Liver (tissue), 9 donors: Measurements from ENCODE around the gene RAI2. TPM values are rescaled to one million over a fixed set of nuclear protein-coding genes. Genes with fewer than 3 reads are reported as not detected.

Experiments
- DNase-seq: peaks from one replicate; pipeline ENCODE4 v3.0.0-alpha.2; 2017; ENCODE audit warnings: low spot score
- H3K27ac ChIP-seq, 2 donors: one replicate each; pipeline ENCODE4 v1.7.0; 2013; ENCODE audit warnings: inconsistent platforms in 2 of 2, low read length in 2 of 2, control low read depth in 1 of 2, low read depth in 1 of 2, mild to moderate bottlenecking in 1 of 2
- H3K27me3 ChIP-seq, 4 donors: one replicate each; pipeline versions ENCODE4 v1.6.1 to v1.7.0; 2013; ENCODE audit warnings: low read length in 3 of 4, inconsistent platforms in 1 of 4, mild to moderate bottlenecking in 1 of 4, moderate library complexity in 1 of 4; ENCODE audit not compliant: control insufficient read depth in 4 of 4, insufficient read depth in 4 of 4
- H3K36me3 ChIP-seq, 4 donors: one replicate each; pipeline versions ENCODE4 v1.6.1 to v1.7.0; 2013; ENCODE audit warnings: low read length in 3 of 4, mild to moderate bottlenecking in 3 of 4, low read depth in 1 of 4, moderate library complexity in 1 of 4; ENCODE audit not compliant: control insufficient read depth in 4 of 4, insufficient read depth in 3 of 4
- H3K4me1 ChIP-seq, 4 donors: one replicate each; pipeline versions ENCODE4 v1.6.1 to v1.7.0; 2013; ENCODE audit warnings: low read length in 3 of 4, mild to moderate bottlenecking in 3 of 4, moderate library complexity in 1 of 4; ENCODE audit not compliant: control insufficient read depth in 4 of 4, insufficient read depth in 4 of 4
- H3K4me3 ChIP-seq, 3 donors: one replicate each; pipeline versions ENCODE4 v1.6.1 to v1.7.0; 2013; ENCODE audit warnings: low read length in 3 of 3, control low read depth in 1 of 3, low read depth in 1 of 3, mild to moderate bottlenecking in 1 of 3
- H3K9ac ChIP-seq, 2 donors: one replicate each; pipeline ENCODE4 v1.7.0; 2013; ENCODE audit warnings: low read length in 2 of 2, mild to moderate bottlenecking in 2 of 2, moderate library complexity in 2 of 2, control low read depth in 1 of 2, low read depth in 1 of 2
- H3K9me3 ChIP-seq, 4 donors: one replicate each; pipeline versions ENCODE4 v1.6.1 to v1.7.0; 2013; ENCODE audit warnings: low read length in 3 of 4; ENCODE audit not compliant: control insufficient read depth in 4 of 4
- EGR1 ChIP-seq, 2 donors: IDR thresholded peaks; 2 replicates each; pipeline ENCODE4 v1.6.1; 2016 to 2018; ENCODE audit warnings: antibody characterized with exemption in 2 of 2, low read depth in 2 of 2
- FOXA1 ChIP-seq: IDR thresholded peaks from 2 replicates; pipeline ENCODE4 v1.6.1; 2016; ENCODE audit warnings: antibody characterized with exemption
- FOXA2 ChIP-seq: IDR thresholded peaks from 2 replicates; pipeline ENCODE4 v1.6.1; 2016; ENCODE audit warnings: antibody characterized with exemption
- GABPA ChIP-seq, 2 donors: IDR thresholded peaks in 1 of 2; conservative IDR thresholded peaks in 1 of 2; 2 replicates each; pipeline ENCODE4 v1.6.1; 2016; ENCODE audit warnings: antibody characterized with exemption in 2 of 2, mild to moderate bottlenecking in 1 of 2, moderate library complexity in 1 of 2
- HNF4A ChIP-seq, 2 donors: conservative IDR thresholded peaks; 2 replicates each; pipeline ENCODE4 v1.6.1; 2016; ENCODE audit warnings: antibody characterized with exemption in 2 of 2, mild to moderate bottlenecking in 2 of 2
- HNF4G ChIP-seq: IDR thresholded peaks from 2 replicates; pipeline ENCODE4 v1.6.1; 2016; ENCODE audit warnings: antibody characterized with exemption
- MAX ChIP-seq: IDR thresholded peaks from 2 replicates; pipeline ENCODE4 v1.6.1; 2016; ENCODE audit warnings: antibody characterized with exemption
- NR2F2 ChIP-seq: IDR thresholded peaks from 2 replicates; pipeline ENCODE4 v1.6.1; 2016; ENCODE audit warnings: antibody characterized with exemption
- RAD21 ChIP-seq, 2 donors: IDR thresholded peaks; 2 replicates each; pipeline ENCODE4 v1.6.1; 2016; ENCODE audit warnings: antibody characterized with exemption in 2 of 2, mild to moderate bottlenecking in 2 of 2
- RXRA ChIP-seq, 2 donors: IDR thresholded peaks; 2 replicates each; pipeline ENCODE4 v1.6.1; 2017 to 2018; ENCODE audit warnings: antibody characterized with exemption in 2 of 2, mild to moderate bottlenecking in 1 of 2
- SP1 ChIP-seq: IDR thresholded peaks from 2 replicates; pipeline ENCODE4 v1.6.1; 2018; ENCODE audit warnings: antibody characterized with exemption, mild to moderate bottlenecking
- YY1 ChIP-seq: IDR thresholded peaks from 2 replicates; pipeline ENCODE4 v1.6.1; 2016; ENCODE audit warnings: antibody characterized with exemption, mild to moderate bottlenecking
- WGBS: extraction: QIAGEN DNeasy Blood & Tissue Kit; methylation state at CpG from one replicate; pipeline ENCODE4 v1.1.7; 2013; 5-methylcytosine and 5-hydroxymethylcytosine counted together
- polyA plus RNA-seq, 2 donors: library from polyadenylated mRNA; stranded (reverse) in 1 of 2; unstranded in 1 of 2; fragments of 200-250 nt in 1 of 2; fragments of >200 nt in 1 of 2; fragmentation: Nextera tagmentation in 1 of 2; extraction: Ambion mirVana in 1 of 2; gene quantifications; one replicate each; pipeline versions ENCODE4 v1.2.1 to v1.2.3, GENCODE V29; 2013 to 2015
- total RNA-seq, 2 donors: library from RNA; depleted of rRNA; stranded (reverse); fragments of >200 nt; gene quantifications; one replicate each; pipeline ENCODE4 v1.2.3, GENCODE V29; 2014
- TF ChIP-seq, protein P1 (sequence below): fragments of 150-350 bp; IDR thresholded peaks from 2 replicates; pipeline ENCODE4 v1.5.1; 2017; ENCODE audit warnings: improper control_type of control experiment, low read depth, low read length; ENCODE audit not compliant: missing input control
- TF ChIP-seq, protein P2 (sequence below): IDR thresholded peaks from 2 replicates; pipeline ENCODE4 v1.6.1; 2016; ENCODE audit warnings: antibody characterized with exemption
- TF ChIP-seq, protein P3 (sequence below): IDR thresholded peaks from 2 replicates; pipeline ENCODE4 v1.6.1; 2016; ENCODE audit warnings: antibody characterized with exemption
- donor health status: healthy.
- donor health status: healthy.
- donor health status: healthy.
- donor health status: healthy.
- donor health status: healthy.

RAI2 gene
- total and polyA plus RNA-seq, 4 donors = 0.14 to 1.8 (median 0.97) TPM

DNA sequence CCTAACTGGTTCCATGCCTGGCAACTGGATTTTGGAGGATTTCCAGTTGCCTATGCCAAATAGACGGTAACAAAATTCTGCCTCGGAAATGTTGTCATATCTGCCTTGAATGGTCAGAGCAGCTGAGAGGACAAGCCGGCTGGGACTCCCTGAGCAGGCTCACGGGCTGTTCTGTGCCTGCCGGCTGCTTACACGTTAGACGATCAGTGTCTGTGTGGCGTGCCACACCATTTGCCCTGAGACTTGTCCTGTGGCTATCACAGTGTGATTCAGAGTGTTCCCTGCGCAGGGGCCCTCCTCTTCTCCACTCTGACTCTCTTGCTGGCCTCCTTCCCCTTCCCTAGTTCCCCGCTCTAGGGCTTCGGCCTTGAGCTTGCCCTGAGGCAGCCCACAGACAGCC is 42.4 kb downstream of the RAI2 start:
- TF ChIP-seq MAX (no peak), FOXA2 (no peak), EGR1 (IDR thresholded peaks at IDR 0.05; ENCODE audit: low read depth in 2 of 2) (no peak)
- TF ChIP-seq, protein P1, sequence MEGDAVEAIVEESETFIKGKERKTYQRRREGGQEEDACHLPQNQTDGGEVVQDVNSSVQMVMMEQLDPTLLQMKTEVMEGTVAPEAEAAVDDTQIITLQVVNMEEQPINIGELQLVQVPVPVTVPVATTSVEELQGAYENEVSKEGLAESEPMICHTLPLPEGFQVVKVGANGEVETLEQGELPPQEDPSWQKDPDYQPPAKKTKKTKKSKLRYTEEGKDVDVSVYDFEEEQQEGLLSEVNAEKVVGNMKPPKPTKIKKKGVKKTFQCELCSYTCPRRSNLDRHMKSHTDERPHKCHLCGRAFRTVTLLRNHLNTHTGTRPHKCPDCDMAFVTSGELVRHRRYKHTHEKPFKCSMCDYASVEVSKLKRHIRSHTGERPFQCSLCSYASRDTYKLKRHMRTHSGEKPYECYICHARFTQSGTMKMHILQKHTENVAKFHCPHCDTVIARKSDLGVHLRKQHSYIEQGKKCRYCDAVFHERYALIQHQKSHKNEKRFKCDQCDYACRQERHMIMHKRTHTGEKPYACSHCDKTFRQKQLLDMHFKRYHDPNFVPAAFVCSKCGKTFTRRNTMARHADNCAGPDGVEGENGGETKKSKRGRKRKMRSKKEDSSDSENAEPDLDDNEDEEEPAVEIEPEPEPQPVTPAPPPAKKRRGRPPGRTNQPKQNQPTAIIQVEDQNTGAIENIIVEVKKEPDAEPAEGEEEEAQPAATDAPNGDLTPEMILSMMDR = no peak
- TF ChIP-seq, protein P2, sequence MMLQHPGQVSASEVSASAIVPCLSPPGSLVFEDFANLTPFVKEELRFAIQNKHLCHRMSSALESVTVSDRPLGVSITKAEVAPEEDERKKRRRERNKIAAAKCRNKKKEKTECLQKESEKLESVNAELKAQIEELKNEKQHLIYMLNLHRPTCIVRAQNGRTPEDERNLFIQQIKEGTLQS = no peak
- no peak overlapping the region for H3K9ac ChIP-seq
- H3K4me3 ChIP-seq = no peak overlapping the region
- no peaks in the 10 kb centered on the region for H3K36me3 ChIP-seq
- no peak for DNase-seq
- H3K27me3 ChIP-seq = no peaks in the 10 kb centered on the region
- H3K4me1 ChIP-seq = no peaks in the 10 kb centered on the region
- no peak overlapping the region for H3K27ac ChIP-seq
- WGBS = 87% methylated on average over 11 of the region's 11 CpGs
- no peaks in the 10 kb centered on the region for H3K9me3 ChIP-seq

- H3K4me3 ChIP-seq = no peak overlapping the region
- TF ChIP-seq, protein P3, sequence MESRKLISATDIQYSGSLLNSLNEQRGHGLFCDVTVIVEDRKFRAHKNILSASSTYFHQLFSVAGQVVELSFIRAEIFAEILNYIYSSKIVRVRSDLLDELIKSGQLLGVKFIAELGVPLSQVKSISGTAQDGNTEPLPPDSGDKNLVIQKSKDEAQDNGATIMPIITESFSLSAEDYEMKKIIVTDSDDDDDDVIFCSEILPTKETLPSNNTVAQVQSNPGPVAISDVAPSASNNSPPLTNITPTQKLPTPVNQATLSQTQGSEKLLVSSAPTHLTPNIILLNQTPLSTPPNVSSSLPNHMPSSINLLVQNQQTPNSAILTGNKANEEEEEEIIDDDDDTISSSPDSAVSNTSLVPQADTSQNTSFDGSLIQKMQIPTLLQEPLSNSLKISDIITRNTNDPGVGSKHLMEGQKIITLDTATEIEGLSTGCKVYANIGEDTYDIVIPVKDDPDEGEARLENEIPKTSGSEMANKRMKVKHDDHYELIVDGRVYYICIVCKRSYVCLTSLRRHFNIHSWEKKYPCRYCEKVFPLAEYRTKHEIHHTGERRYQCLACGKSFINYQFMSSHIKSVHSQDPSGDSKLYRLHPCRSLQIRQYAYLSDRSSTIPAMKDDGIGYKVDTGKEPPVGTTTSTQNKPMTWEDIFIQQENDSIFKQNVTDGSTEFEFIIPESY = no peak
- TF ChIP-seq YY1 = no peak
- TF ChIP-seq SP1 = no peak
- TF ChIP-seq MAX = no peak
- TF ChIP-seq HNF4A (conservative IDR thresholded peaks at IDR 0.05) = no peak
- no peak for TF ChIP-seq FOXA1
- 62% methylated on average over 1 of the region's 1 CpG for WGBS
- no peaks in the 10 kb centered on the region for H3K36me3 ChIP-seq
- no peaks in the 10 kb centered on the region for H3K9me3 ChIP-seq
- no peak overlapping the region for H3K27ac ChIP-seq
- H3K27me3 ChIP-seq = no peaks in the 10 kb centered on the region
- no peak overlapping the region for H3K9ac ChIP-seq
- H3K4me1 ChIP-seq = no peaks in the 10 kb centered on the region
- no peak for DNase-seq
Observed at GRCh38 chrX:17817251-17817650, 43.8 kb downstream of the RAI2 start.

DNA sequence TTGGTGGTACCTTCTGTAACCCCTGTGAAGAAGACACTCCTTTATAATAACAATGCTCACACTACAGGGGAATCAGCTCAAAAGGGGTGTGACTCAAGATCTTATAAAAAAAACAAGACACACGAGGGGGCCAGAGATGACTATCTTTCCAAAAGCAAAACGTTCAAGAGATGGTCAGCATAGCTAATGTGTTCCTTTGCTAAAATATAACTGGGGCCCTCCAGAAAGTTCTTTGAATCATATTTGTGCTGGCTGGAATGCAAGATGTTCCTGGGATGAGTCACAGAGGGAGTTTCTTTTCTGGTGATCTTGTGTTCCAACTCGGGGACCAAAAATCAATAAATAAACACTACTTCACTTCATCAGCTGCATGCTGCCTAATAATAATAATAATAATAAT is 46.5 kb downstream of the RAI2 start:
- Histone ChIP-seq H3K4me3 (no peak overlapping the region), H3K9ac (no peak overlapping the region), H3K4me1 (no peaks in the 10 kb centered on the region), H3K27me3 (no peaks in the 10 kb centered on the region), H3K9me3 (no peaks in the 10 kb centered on the region), H3K27ac (no peak overlapping the region), H3K36me3 (no peaks in the 10 kb centered on the region)
- WGBS = 36% methylated on average over 3 of the region's 3 CpGs
- no peak for DNase-seq
- TF ChIP-seq, protein P3 = no peak
- no peak for TF ChIP-seq HNF4G
- no peak for TF ChIP-seq SP1
- no peak for TF ChIP-seq MAX
- TF ChIP-seq GABPA (IDR thresholded peaks at IDR 0.05 in 1 of 2, conservative IDR thresholded peaks at IDR 0.05 in 1 of 2) = no peak
- TF ChIP-seq, protein P1 = no peak
- TF ChIP-seq RXRA (IDR thresholded peaks at IDR 0.05) = no peak
- no peak for TF ChIP-seq NR2F2
- no peak for TF ChIP-seq HNF4A (conservative IDR thresholded peaks at IDR 0.05)
- TF ChIP-seq RAD21 (IDR thresholded peaks at IDR 0.05) = no peak
